Adrenal gland (tissue), 5 donors: ENCODE results near the gene COL23A1.

Experiments
- CTCF ChIP-seq, 6 experiments: fragments of 450-650 bp in 4 of 6; fragments of 200-600 bp in 2 of 6; sonication (generic) in 1 of 6; IDR thresholded peaks; 1 replicate in 5 of 6; 2 replicates in 1 of 6; pipeline versions ENCODE4 v1.5.1 to v1.8.0; 2016 to 2021; ENCODE audit warnings: antibody characterized with exemption in 6 of 6, mild to moderate bottlenecking in 2 of 6, moderate library complexity in 1 of 6
- POLR2A ChIP-seq, 2 donors: fragments of 450-650 bp; IDR thresholded peaks; one replicate each; pipeline ENCODE4 v1.6.1; 2017; ENCODE audit warnings: antibody characterized with exemption in 2 of 2, mild to moderate bottlenecking in 2 of 2, moderate library complexity in 1 of 2
- donor health status: DM: no; HTN: no; CAD: no.

DNA sequence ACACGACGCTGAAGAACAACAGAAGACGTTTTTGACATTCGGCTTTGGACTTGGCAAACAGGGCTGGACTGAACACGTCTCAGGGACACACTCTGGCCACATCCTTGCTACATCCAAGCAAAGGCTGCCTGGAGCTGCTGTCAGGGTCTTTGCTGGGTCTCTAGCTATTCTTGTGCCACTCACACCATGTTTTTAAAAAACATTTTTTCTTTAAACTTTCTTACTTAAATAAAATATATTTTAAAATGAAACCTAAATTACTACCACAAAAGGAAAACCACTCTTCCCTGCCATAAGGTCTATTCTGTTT is 229.3 kb downstream of the COL23A1 start:
- no peak for TF ChIP-seq POLR2A (IDR thresholded peaks at IDR 0.05)
- no peak for TF ChIP-seq CTCF (IDR thresholded peaks at IDR 0.05)
